ENCODE results near the gene PARVA.

GRCh38 chr11:12502046-12502445, 124.7 kb downstream of the PARVA start:
- TF ChIP-seq GATA2 (IDR thresholded peaks at IDR 0.05; ENCODE audit: low read depth, low read length) (no peak), GATA3 (IDR thresholded peaks at IDR 0.05; ENCODE audit: low read depth, low read length) (no peak)
